GM12865 (cell line): ENCODE results near the gene SLC13A2.

ENCODE experiments used
- DNase-seq: peaks from one replicate; pipeline ENCODE4 v3.0.0; 2010; ENCODE audit warnings: low read depth
- H3K4me3 ChIP-seq: 2 replicates; pipeline ENCODE4 v1.5.1; 2011; ENCODE audit warnings: mild to moderate bottlenecking, low read depth, low read length, control low read depth
- CTCF ChIP-seq: IDR thresholded peaks from 2 replicates; pipeline ENCODE4 v1.5.1; 2011; ENCODE audit warnings: low read length, control low read depth, low read depth, inconsistent platforms; ENCODE audit not compliant: insufficient read depth; ENCODE audit errors: missing control alignments

The SLC13A2 gene

DNA sequence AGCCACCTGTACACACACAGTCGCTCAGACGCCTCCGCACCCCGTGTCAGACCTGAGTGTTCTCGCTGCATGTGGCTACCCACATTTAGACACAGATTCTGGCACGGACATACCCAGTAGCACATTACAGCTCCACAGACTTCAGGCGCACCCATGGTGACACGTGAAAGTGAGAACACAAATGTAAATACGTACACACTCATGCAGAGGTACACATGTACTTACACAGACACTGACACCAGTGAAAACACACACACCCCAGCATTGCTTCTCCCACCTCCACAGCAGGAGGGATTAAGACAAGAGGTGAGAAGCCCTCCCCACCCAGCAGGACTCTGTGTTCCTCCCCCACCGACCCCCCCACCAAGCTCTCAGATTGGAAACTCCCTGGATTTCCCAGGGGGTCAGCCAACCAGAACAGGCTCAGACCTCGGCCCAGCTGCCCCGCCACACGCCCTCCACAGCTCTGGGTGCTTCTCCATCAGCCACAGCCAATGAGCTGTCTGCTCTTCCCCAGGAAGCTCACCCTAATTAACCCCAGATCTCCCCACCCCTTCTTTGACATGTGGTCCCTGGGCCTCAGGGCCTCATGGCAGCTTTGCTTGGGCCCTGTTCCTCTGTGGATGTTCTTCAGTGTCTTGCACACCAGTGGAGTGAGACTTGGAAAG is 27.4 kb downstream of the SLC13A2 start:
- peak overlapping the region; percentile 45 for H3K4me3 ChIP-seq
- peak; percentile 93 for DNase-seq
- TF ChIP-seq CTCF = no peak

- TF ChIP-seq CTCF = no peak
- peak overlapping the region; percentile 45 for H3K4me3 ChIP-seq
- DNase-seq = no peak
Observed at GRCh38 chr17:28501421-28502284, 28.2 kb downstream of the SLC13A2 start.

DNA sequence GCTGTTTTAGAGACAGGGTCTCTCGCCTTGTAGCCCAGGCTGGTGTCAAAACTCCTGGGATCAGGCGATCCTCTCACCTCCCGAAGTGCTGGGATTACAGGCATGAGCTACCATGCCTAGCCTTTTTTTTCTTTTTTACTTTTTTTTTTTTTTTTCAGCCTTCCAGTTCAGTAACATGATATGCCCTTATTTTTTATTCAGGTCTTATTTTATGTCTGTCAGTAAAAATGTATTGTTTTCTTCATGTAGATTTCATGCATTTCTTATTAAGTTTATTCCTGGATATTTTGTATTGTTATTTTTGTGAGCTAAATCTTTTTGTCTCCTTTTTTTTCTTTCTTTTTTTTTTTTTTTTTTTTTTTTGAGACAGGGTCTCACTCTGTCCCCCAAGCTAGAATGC is 30.0 kb downstream of the SLC13A2 start:
- no peak for DNase-seq
- no peak overlapping the region for H3K4me3 ChIP-seq
- no peak for TF ChIP-seq CTCF

GRCh38 chr17:28505986-28506665 is 32.7 kb downstream of the SLC13A2 start, which contains the start of gene FOXN1:
Gene FOXN1 (plus strand): TSS chr17:28506348. CDS start chr17:28523970, 17,622 bp downstream.
- TF ChIP-seq CTCF = no peak
- no peak for DNase-seq
- no peak within 1 kb of the TSS for H3K4me3 ChIP-seq

GRCh38 chr17:28506763-28507487 is 33.5 kb downstream of the SLC13A2 start:
- TF ChIP-seq CTCF = no peak
- DNase-seq = peak; percentile 26
- H3K4me3 ChIP-seq = no peak overlapping the region

GRCh38 chr17:28507567-28508203 is 34.2 kb downstream of the SLC13A2 start:
- no peak for TF ChIP-seq CTCF
- no peak for DNase-seq
- H3K4me3 ChIP-seq = no peak overlapping the region
